Right atrium auricular region (tissue), 2 donors: ENCODE data around the gene CRYGB. TPM values are rescaled to one million over a fixed set of nuclear protein-coding genes. Genes with fewer than 3 reads are reported as not detected.

Experiments used
- DNase-seq: peaks from one replicate; pipeline ENCODE4 v3.0.0-alpha.2; 2019; ENCODE audit warnings: low spot score
- H3K27ac ChIP-seq, 2 donors: fragments of 200-600 bp; sonication (generic); 1 replicate in 1 of 2; 2 replicates in 1 of 2; pipeline ENCODE4 v1.5.1; 2016 to 2019
- H3K27me3 ChIP-seq, 2 donors: fragments of 200-600 bp; sonication (generic); one replicate each; pipeline versions ENCODE4 v1.5.1 to v1.6.0; 2017 to 2019
- H3K36me3 ChIP-seq: fragments of 200-600 bp; sonication (generic); one replicate; pipeline ENCODE4 v1.5.1; 2016
- H3K4me1 ChIP-seq, 2 donors: fragments of 200-600 bp; sonication (generic); one replicate each; pipeline versions ENCODE4 v1.5.1 to v1.6.0; 2017 to 2019
- H3K4me3 ChIP-seq, 2 donors: fragments of 200-600 bp; sonication (generic); 1 replicate in 1 of 2; 2 replicates in 1 of 2; pipeline ENCODE4 v1.5.1; 2017 to 2019; ENCODE audit warnings: mild to moderate bottlenecking in 1 of 2, moderate library complexity in 1 of 2
- H3K9me3 ChIP-seq, 2 donors: fragments of 200-600 bp; sonication (generic); one replicate each; pipeline ENCODE4 v1.5.1; 2019
- total RNA-seq, 2 donors: library from RNA; depleted of rRNA; stranded (reverse); fragments of >200 nt; gene quantifications; one replicate each; pipeline ENCODE4 v1.1.0, GENCODE V29; 2016
- TF ChIP-seq, protein P1 (sequence below), 2 donors: fragments of 200-600 bp; sonication (generic); IDR thresholded peaks; one replicate each; pipeline ENCODE4 v1.5.1; 2019; ENCODE audit warnings: antibody characterized with exemption in 2 of 2

The CRYGB gene
- total RNA-seq, 2 donors from 2014 or later = not detected

DNA sequence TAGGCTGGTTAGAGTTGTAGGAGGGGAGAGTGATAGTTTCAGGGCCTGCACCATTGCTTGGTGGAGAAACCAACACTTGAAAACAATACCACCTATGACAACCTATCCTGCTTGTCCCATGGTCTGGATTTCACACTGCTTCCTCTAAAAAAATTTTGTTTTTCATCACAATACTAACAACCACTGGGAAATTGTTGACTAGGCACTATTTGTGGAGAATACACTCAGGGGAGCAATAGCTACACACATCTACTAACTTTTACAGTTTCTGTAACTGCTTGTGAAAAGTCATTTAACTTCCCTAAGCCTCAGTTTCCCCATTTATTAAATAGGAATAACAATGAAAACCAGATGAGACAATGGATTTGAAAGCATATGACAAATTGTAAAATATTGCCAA lies 4.1 kb upstream of the CRYGB start:
- H3K27me3 ChIP-seq = no peaks in the 10 kb centered on the region
- no peak overlapping the region for H3K4me3 ChIP-seq
- H3K36me3 ChIP-seq = no peaks in the 10 kb centered on the region
- no peak overlapping the region for H3K27ac ChIP-seq
- TF ChIP-seq, protein P1, sequence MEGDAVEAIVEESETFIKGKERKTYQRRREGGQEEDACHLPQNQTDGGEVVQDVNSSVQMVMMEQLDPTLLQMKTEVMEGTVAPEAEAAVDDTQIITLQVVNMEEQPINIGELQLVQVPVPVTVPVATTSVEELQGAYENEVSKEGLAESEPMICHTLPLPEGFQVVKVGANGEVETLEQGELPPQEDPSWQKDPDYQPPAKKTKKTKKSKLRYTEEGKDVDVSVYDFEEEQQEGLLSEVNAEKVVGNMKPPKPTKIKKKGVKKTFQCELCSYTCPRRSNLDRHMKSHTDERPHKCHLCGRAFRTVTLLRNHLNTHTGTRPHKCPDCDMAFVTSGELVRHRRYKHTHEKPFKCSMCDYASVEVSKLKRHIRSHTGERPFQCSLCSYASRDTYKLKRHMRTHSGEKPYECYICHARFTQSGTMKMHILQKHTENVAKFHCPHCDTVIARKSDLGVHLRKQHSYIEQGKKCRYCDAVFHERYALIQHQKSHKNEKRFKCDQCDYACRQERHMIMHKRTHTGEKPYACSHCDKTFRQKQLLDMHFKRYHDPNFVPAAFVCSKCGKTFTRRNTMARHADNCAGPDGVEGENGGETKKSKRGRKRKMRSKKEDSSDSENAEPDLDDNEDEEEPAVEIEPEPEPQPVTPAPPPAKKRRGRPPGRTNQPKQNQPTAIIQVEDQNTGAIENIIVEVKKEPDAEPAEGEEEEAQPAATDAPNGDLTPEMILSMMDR (IDR thresholded peaks at IDR 0.05) = no peak
- peaks cover 0 to 4% of the 10 kb centered on the region in 2 donors for H3K9me3 ChIP-seq
- DNase-seq = no peak
- no peaks in the 10 kb centered on the region for H3K4me1 ChIP-seq

DNA sequence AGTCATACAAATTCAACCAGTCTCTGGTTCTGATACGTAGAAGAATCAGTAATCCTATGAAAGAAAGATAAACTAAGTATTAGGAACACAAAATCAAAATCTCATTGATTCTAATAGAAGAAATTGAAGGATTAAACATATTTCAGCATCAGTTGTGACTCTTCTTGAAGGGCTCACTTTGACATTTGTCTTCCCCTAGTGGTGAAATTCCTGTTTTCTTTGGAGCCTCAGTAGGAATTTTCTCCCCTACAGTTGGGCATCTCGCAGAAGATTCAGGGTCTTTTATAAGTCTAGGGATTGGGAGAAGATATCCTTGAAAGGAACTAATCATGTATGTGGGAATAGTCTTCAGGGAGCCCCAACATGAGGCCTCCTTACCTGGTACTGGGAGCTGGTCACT lies 2.8 kb upstream of the CRYGB start:
- DNase-seq = no peak
- no peak overlapping the region for H3K27ac ChIP-seq
- no peak overlapping the region for H3K4me3 ChIP-seq
- H3K9me3 ChIP-seq = peaks cover 0 to 4% of the 10 kb centered on the region in 2 donors
- H3K36me3 ChIP-seq = no peaks in the 10 kb centered on the region
- TF ChIP-seq, protein P1 (IDR thresholded peaks at IDR 0.05) = peak in 1 of 2 donors; percentile 19
- no peaks in the 10 kb centered on the region for H3K27me3 ChIP-seq
- no peaks in the 10 kb centered on the region for H3K4me1 ChIP-seq

DNA sequence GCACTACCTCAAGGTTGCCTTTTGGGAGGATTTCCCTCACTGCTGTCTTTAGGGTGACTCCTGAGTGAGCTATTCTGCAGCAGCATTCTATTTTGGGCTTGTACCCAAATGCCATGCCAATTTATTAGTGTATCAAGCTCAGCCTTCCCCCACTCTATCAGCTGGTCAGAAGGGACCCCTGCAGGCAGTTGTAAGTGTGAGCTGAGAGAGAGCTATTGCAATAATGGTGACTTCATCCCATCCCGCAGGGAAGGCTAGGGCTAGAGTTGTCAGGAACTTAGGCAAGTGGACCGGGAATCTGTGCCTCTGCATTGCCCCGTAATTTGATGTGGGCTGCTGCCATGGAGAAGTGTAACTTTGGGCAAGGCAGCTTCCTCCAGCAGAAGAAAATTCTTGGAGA lies 1.8 kb upstream of the CRYGB start:
- H3K9me3 ChIP-seq = peaks cover 0 to 4% of the 10 kb centered on the region in 2 donors
- no peaks in the 10 kb centered on the region for H3K4me1 ChIP-seq
- no peaks in the 10 kb centered on the region for H3K36me3 ChIP-seq
- H3K27ac ChIP-seq = no peak overlapping the region
- TF ChIP-seq, protein P1 (IDR thresholded peaks at IDR 0.05) = no peak
- H3K4me3 ChIP-seq = no peak overlapping the region
- H3K27me3 ChIP-seq = no peaks in the 10 kb centered on the region
- no peak for DNase-seq

DNA sequence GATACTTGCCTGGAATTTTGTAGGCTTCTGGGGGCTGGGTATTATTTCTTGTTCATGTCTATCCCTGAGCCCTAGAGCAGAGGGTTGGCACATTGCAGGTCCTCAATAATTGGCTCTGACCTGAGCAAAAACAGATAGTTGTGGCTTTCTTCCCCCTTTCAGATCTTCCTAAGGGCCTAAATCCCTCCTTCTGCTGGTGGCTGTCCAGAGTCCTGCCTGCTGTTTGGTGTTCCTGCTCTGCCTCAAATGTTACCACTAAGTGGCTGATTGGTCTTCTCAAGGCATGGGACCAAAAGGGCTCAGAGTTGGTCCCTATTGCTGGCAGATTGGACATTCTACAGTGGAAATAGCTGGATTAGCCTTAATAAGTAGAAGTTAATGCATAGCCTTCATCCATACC lies 1.1 kb upstream of the CRYGB start:
- Histone ChIP-seq H3K4me1 (no peaks in the 10 kb centered on the region), H3K9me3 (peaks cover 0 to 4% of the 10 kb centered on the region in 2 donors), H3K27ac (no peak overlapping the region), H3K4me3 (no peak overlapping the region), H3K27me3 (no peaks in the 10 kb centered on the region), H3K36me3 (no peaks in the 10 kb centered on the region)
- DNase-seq = no peak
- TF ChIP-seq, protein P1 (IDR thresholded peaks at IDR 0.05) = no peak

DNA sequence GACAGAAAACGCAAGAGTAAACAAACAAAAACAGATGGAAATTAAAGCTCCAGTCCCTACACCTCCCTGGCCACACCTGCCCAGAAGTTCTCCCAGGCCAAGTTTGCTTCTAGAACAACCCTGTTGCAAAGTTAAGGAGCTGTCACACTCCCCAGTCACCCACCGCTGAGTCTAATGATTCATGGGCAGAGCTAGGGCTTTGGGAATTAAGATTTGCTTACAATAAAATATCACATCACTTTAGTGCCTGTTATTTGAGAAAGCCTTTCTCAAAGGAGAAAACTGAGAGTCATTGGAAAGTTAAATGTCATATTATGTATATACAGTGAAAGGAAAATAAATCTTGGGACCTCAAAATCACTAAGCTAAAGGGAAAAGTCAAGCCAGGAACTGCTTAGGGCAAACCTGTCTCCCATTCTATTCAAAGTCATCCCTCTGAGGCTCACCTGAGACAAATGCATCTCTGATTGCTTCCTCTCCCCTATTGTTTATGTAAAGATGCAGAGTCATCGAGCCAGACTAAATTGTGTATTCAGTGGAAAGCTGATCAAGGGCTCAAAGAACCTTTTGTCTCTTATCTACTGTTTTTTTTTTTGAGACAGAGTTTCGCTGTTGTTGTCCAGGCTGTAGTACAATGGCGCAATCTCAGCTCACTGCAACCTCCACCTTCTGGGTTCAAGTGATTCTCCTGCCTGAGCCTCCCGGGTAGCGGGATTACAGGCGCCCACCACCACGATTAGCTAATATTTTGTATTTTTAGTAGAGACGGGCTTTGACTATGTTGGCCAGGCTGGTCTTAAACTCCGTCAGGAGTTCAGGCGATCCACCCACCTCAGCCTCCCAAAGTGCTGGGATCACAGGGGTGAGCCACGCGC lies 2.8 kb downstream of the CRYGB start:
- TF ChIP-seq, protein P1 (IDR thresholded peaks at IDR 0.05) = no peak
- H3K4me1 ChIP-seq = no peaks in the 10 kb centered on the region
- no peak for DNase-seq
- H3K9me3 ChIP-seq = no peaks in the 10 kb centered on the region
- H3K36me3 ChIP-seq = no peaks in the 10 kb centered on the region
- no peak overlapping the region for H3K27ac ChIP-seq
- H3K27me3 ChIP-seq = no peaks in the 10 kb centered on the region
- H3K4me3 ChIP-seq = no peak overlapping the region
